ENCODE measurements around the gene RPS6KA1.
"Not testable (repeated sequence)": the region's sequence is repeated elsewhere in the genome, so short reads cannot be mapped to it uniquely, and the experiment has no call there.

Gene RPS6KA1

DNA sequence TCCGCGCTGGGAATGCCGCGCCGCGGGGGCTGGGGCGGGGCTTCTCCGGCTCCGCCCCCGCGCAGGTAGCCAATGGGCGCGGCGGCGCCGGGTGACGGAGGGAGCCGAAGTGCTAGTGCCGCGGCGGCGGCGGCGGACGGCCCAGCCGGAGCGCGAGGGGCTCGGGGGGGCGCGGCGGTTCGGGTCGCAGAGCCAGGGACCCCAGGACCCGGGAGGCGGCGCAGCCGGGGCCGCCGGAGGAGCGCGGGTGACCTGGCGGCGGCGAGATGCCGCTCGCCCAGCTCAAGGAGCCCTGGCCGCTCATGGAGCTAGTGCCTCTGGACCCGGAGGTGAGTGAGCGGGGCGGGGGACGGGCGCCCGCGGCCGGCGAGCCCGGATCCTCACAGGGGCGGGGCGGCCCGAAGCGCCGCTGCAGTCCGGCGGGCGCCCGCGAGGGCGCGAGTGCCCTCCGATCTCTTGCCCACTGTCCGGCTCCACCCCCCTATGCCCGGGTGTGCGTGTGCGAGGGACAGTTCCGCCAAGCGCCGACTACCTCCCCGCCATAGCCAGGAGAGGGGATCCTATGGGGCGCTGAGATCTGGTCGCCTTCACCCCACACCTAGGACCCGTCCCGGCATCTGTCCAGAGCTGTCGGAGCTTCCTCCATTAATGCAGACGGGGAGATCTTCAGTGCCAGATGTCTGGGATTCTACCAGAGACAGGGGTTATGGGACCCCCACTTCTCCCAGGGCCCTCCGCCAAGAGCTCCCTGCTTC lies at the start of gene RPS6KA1:
Gene RPS6KA1, plus strand, starts transcription at position 107 of the 755 bp plus-strand sequence. Its CDS starts 160 bp downstream, at position 267.
- DNase-seq = peak; percentile 79

- DNase-seq = no peak
These were observed 46.6 kb upstream of the RPS6KA1 start for GRCh38 chr1:26482921-26483320.

DNA sequence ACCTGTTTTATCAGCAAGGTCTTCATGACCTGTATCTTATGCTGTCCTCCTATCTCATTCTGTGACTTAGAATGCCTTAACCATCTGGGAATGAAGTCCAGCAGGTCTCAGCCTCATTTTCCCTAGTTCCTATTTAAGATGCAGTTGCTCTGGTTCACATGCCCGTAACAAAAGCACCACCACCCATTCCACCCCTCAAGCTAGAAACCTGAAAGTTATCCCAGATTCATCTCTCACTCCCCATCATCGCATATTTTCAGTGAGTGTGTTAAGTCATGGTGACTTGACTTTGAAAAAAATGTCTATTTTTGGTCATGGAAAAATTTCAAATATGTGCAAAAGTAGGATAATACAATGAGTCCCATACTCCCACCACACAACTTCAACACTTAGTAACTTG lies 45.6 kb upstream of the RPS6KA1 start:
- no peak for DNase-seq

- no peak for DNase-seq
These were observed 39.4 kb upstream of the RPS6KA1 start for GRCh38 chr1:26490155-26490554.

- DNase-seq = no peak
These were observed 36.3 kb upstream of the RPS6KA1 start for GRCh38 chr1:26493267-26493666.

GRCh38 chr1:26493938-26494337 lies 35.6 kb upstream of the RPS6KA1 start:
- no peak for DNase-seq

DNA sequence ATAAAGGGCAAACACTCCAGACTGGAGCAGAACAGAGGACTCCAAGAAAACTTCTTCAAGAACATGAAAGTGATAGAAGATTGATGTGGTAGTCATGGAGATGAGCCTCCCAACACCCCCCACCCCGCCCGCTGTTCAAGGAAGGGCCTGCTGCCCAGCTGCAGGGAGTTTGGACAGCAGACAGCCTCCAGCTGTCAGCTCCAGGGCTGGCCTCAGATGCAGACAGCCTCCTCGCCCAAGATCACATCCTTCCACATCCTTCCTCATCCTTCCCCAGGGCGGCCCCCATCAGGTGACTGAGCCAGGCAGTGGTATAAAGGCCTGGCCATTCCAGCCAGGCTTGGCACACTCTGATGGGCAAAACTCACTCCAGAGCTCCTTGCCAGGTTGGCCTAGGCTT lies 32.7 kb upstream of the RPS6KA1 start:
- DNase-seq = no peak

GRCh38 chr1:26498894-26499293 lies 30.7 kb upstream of the RPS6KA1 start:
- no peak for DNase-seq

GRCh38 chr1:26500488-26501175 lies 28.9 kb upstream of the RPS6KA1 start:
- DNase-seq = peak; percentile 96

DNA sequence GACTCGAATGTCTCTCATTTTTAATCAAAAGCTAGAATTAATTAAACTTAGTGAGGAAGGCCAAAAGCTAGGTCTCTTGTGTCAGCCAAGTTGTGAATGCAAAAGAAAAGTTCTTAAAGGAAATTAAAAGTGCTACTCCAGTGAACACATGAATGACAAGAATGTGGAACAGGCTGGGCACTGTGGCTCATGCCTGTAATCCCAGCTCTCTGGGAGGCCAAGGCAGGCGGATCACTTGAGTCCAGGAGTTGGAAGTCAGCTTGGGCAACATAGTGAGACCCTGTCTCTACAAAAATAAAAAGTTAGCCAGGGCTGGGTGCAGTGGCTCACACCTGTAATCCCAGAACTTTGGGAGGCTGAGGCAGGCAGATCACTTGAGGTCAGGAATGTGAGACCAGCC lies 18.9 kb upstream of the RPS6KA1 start:
- DNase-seq = not testable (repeated sequence)

- DNase-seq = not testable (repeated sequence)
These were observed 13.7 kb upstream of the RPS6KA1 start for GRCh38 chr1:26515836-26516235.

DNA sequence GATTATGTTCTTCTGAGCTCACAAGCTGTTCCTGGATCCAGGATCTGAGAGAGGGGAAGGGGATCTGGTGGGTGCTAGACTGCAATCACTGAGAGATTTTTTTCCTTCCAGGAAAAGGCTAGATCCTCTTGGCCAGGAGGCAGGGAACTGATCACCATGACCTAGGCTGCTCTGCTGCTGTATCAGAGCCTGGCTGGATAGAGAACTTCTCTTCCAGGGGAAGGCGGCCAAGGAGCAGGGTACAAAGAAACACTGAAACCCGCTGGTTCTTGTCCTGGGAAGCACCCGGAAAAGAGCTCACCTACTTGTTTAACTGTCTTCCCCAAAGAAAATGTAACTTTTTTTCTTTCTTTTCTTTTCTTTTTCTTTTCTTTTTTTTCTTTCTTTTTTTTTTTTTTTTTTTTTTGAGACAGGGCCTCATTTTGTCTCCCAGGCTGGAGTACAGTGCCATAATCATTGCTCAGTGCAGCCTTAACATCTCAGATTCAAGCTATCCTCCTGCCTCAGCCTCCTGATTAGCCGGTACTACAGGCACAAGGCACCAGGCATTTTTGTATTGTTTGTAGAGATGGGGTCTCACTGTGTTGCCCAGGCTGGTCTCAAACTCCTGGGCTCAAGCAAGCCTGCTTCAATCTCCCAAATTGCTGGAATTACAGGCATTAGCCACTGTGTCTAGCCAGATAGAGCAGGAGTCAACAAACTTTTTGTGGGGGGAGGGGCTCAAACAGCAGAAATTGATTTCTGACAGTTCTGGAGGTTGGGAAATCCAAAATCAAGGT lies 12.4 kb upstream of the RPS6KA1 start:
- no peak for DNase-seq

GRCh38 chr1:26517766-26518049 lies 11.9 kb upstream of the RPS6KA1 start:
- no peak for DNase-seq

DNA sequence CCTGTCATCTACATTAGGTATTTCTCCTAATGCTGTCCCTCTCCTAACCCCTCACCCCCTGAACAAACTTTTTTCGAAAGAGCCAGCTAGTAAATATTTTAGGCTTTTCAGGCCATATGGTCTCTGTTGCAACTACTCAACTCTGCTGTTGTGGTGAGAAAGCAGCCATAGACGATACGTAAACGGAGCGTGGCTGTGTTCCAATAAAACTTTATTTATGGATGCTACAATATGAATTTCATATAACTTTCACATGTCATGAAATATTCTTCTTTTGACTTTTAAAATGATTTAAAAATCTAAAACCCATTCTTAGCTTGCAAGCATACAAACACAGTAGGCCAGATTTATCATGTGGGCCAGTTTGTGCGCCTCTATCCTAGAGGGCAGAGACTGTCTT lies 11.2 kb upstream of the RPS6KA1 start:
- no peak for DNase-seq

DNA sequence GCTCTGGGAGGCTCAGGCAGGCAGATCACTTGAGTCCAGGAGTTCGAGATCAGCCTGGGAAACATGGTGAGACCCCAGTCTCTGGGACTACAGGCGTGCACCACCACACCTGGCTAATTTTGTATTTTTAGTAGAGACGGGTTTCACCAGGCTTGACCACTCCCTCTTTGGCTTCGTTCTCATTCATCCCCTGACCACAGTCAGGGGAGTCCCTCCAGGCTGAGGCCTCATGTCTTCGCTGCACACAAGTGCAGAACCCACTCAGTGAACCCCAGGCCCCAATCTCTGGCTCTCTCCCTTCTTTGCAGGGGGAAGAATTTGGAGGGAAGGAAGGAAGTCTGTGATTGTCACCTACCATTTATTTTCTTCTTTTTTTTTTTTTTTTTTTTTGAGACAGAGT lies 9.2 kb upstream of the RPS6KA1 start:
- DNase-seq = no peak

DNA sequence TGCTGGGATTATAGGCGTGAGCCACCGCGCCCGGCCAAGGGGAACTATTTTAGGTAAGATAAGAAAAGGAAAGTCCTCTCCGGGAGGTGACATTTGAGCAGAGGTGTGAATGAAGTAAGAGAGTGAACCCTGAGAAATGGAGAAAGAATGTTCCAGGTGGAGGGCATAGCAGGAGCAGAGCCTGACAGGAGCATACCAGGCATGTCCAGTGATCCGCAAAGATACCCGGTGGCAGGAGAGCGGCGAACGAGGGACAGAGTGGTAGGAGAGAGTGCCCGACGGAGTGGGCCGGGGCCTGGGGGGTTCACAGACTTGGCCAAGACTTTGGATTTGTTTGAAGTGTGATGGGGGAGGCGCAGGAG lies 7.9 kb upstream of the RPS6KA1 start:
- no peak for DNase-seq

DNA sequence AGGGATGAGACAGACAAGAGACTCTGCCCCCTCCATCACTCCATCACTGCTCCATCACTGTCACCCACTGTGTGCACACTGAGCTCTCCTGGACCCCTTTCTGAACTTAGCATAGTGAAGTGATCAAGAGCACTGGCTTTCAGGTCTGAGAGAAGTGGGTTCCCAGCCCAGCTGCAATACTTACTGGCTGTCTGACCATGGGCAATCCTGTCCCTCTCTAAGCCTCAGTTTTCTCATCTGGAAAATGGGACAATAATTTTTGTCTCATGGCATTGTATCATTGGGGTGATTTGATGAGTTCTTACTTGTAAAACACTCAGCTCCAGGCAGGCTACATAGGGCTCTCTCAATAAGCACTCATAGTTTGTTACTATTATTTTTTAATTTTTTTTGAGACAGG lies 7.5 kb upstream of the RPS6KA1 start:
- no peak for DNase-seq

DNA sequence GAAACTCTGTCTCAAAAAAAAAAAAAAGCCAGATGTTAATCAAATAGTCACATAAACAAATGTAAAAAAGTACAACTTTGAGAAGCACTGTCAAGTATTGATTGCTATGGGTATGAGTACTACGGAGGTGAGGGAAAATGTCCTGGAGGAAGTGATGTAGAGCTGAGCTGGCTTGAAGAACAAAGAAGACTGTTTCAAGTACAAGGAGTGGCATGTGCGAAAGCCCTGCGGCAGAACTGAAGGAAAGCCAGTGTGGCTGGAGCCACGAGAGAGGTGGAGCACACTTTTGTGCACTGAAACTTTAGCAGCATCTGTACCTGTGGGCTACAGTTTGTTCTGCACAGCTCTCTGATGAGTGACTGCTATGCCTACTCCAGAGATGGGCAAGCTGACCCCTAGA lies 5.4 kb upstream of the RPS6KA1 start:
- DNase-seq = no peak

DNA sequence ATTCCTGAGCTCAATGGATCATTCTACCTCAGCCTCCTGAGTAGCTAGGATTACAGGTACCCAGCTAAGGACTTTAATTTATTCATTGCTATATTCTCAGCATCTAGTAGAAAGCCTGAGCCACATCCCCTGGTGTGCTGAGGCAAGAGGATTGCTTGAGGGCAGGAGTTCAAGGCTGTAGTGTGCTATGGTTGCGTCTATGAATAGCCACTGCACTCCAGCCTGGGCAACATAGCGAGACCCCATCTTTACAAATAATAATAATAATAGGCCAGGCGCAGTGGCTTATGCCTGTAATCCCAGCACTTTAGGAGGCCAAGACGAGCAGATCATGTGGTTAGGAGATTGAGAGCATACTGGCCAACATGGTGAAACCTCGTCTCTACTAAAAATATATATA lies 3.3 kb upstream of the RPS6KA1 start:
- no peak for DNase-seq

DNA sequence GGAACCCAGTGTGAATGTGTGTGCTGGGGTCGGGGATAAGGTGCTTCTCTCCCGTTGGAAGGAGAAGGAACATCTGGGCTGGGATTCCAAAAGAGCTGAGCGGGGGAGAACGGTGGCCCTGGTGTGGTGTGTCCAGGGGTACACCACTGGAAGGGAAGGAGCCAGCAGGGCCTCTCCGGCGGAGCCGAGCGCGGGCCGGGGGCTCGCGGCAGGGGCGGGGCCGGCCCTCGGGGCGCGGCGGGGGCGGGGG lies 231 bp upstream of the RPS6KA1 start:
- DNase-seq = no peak

GRCh38 chr1:26530410-26530894 lies 891 bp downstream of the RPS6KA1 start:
- DNase-seq = peak; percentile 33

GRCh38 chr1:26530895-26531598 lies 1.5 kb downstream of the RPS6KA1 start:
- DNase-seq = peak; percentile 75

GRCh38 chr1:26531651-26532131 lies 2.1 kb downstream of the RPS6KA1 start:
- DNase-seq = no peak
